Measurements from ENCODE around the gene MEF2A. TPM values are rescaled to one million over a fixed set of nuclear protein-coding genes. Genes with fewer than 3 reads are reported as not detected.

MEF2A gene
- total and polyA plus RNA-seq, 9 of the 15 experiments (the other 6 are each of a cell fraction or from before 2014, with no cell fraction given), result 1.6 to 18.7 (median 8.7) TPM

DNA sequence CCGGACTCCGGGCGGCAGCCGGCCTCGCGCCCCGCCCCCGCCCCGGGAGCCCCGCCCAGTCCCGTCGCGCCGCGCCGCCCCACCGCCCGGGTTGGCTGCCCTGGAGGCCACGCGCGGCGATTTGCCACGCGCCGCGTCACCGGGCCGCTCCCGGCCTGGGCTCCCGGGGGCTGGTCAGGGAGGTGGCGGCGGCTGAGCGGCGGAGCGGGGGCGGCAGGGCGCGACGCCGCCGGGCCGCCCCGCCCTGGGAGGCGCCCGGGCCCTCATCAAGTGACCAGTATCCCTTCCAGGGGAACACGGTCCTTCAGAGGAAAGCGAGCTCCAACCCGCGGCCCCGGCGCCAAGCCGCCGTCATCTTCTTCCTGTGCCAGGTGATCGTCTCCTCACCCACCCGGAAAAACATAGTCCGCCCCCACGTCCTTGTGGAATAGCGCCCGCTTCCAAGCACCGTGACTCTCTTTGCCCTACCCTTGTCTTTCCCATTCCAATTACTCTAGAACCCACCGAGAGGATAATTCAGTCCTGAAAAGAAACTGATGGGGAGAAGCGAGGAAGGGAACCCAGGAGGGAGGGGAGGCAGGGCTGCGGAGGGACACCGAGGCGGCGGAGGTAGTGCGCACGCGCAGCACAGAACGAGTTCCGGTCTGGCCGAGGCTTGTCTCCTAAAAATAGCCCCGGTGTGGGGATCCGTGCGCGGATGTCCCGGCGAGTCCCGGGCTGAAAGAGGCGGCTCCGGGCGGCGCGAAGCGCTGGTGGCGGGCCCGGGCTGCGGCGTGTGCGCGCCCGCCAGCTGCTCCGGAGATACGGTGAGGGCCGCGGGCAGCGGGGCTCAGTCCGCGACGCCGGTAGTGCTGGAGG, at the start of gene MEF2A (continued):
- TF ChIP-seq, protein P1, sequence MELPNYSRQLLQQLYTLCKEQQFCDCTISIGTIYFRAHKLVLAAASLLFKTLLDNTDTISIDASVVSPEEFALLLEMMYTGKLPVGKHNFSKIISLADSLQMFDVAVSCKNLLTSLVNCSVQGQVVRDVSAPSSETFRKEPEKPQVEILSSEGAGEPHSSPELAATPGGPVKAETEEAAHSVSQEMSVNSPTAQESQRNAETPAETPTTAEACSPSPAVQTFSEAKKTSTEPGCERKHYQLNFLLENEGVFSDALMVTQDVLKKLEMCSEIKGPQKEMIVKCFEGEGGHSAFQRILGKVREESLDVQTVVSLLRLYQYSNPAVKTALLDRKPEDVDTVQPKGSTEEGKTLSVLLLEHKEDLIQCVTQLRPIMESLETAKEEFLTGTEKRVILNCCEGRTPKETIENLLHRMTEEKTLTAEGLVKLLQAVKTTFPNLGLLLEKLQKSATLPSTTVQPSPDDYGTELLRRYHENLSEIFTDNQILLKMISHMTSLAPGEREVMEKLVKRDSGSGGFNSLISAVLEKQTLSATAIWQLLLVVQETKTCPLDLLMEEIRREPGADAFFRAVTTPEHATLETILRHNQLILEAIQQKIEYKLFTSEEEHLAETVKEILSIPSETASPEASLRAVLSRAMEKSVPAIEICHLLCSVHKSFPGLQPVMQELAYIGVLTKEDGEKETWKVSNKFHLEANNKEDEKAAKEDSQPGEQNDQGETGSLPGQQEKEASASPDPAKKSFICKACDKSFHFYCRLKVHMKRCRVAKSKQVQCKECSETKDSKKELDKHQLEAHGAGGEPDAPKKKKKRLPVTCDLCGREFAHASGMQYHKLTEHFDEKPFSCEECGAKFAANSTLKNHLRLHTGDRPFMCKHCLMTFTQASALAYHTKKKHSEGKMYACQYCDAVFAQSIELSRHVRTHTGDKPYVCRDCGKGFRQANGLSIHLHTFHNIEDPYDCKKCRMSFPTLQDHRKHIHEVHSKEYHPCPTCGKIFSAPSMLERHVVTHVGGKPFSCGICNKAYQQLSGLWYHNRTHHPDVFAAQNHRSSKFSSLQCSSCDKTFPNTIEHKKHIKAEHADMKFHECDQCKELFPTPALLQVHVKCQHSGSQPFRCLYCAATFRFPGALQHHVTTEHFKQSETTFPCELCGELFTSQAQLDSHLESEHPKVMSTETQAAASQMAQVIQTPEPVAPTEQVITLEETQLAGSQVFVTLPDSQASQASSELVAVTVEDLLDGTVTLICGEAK (IDR thresholded peaks at IDR 0.05), result peak; percentile 79
- TF ChIP-seq, protein P1 (CRISPR knock-in tag; IDR thresholded peaks at IDR 0.05), result no peak
- TF ChIP-seq BMI1 (IDR thresholded peaks at IDR 0.05; ENCODE audit: low read length) (no peak; the same call in 1 of the 2 replicates), DIDO1 (tag; IDR thresholded peaks at IDR 0.05; ENCODE audit: low read depth) (peak; percentile 75; the same call in 1 of the 2 replicates), EP300 (IDR thresholded peaks at IDR 0.05; ENCODE audit: low read length) (peak; percentile 32), DEAF1 (CRISPR knock-in tag; IDR thresholded peaks at IDR 0.05) (0 out of 2 replicates have a peak, but pooled peaks have one; percentile 31), BHLHE40 (IDR thresholded peaks at IDR 0.05; ENCODE audit: low read length) (peak; percentile 56; the same call in 1 of the 2 replicates), NFRKB (IDR thresholded peaks at IDR 0.05; ENCODE audit: low read depth) (peak; percentile 88), POLR2G (IDR thresholded peaks at IDR 0.05; ENCODE audit: low read depth, low read length) (peak; percentile 91), HDAC3 (IDR thresholded peaks at IDR 0.05; ENCODE audit: borderline replicate concordance, partially characterized antibody) (no peak), TCF7 (IDR thresholded peaks at IDR 0.05; ENCODE audit: borderline replicate concordance) (0 out of 2 replicates have a peak, but pooled peaks have one; percentile 56)
- TF ChIP-seq, protein P2, sequence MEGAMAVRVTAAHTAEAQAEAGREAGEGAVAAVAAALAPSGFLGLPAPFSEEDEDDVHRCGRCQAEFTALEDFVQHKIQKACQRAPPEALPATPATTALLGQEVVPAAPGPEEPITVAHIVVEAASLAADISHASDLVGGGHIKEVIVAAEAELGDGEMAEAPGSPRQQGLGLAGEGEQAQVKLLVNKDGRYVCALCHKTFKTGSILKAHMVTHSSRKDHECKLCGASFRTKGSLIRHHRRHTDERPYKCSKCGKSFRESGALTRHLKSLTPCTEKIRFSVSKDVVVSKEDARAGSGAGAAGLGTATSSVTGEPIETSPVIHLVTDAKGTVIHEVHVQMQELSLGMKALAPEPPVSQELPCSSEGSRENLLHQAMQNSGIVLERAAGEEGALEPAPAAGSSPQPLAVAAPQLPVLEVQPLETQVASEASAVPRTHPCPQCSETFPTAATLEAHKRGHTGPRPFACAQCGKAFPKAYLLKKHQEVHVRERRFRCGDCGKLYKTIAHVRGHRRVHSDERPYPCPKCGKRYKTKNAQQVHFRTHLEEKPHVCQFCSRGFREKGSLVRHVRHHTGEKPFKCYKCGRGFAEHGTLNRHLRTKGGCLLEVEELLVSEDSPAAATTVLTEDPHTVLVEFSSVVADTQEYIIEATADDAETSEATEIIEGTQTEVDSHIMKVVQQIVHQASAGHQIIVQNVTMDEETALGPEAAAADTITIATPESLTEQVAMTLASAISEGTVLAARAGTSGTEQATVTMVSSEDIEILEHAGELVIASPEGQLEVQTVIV (CRISPR knock-in tag; IDR thresholded peaks at IDR 0.05; ENCODE audit: borderline replicate concordance), result no peak

All from K562 (cell line).